ENCODE data around the gene THEM5. TPM values are rescaled to one million over a fixed set of nuclear protein-coding genes. Genes with fewer than 3 reads are reported as not detected.
A peak's percentile ranks its signal among the peaks of the same experiment; 100 is the strongest.

THEM5 gene
- total RNA-seq, 1 donor from 2014 or later = not detected

GRCh38 chr1:151846062-151846568, 7.4 kb downstream of the THEM5 start:
- H3K4me3 ChIP-seq (ENCODE audit: low read length in 3 of 3) = no peak overlapping the region
- no peak overlapping the region for H3K27ac ChIP-seq (ENCODE audit: low read depth, low read length)
- no peaks in the 10 kb centered on the region for H3K9me3 ChIP-seq (ENCODE audit: control insufficient read depth in 3 of 3, low read length in 3 of 3)
- peaks cover 10 to 28% (median 15%) of the 10 kb centered on the region in 3 donors for H3K27me3 ChIP-seq (ENCODE audit: control insufficient read depth in 3 of 3, insufficient read depth in 3 of 3, low read length in 3 of 3)
- no peak overlapping the region for H3K9ac ChIP-seq (ENCODE audit: low read depth in 1 of 3, low read length in 3 of 3)
- no peaks in the 10 kb centered on the region for H3K4me1 ChIP-seq (ENCODE audit: control insufficient read depth in 3 of 3, insufficient read depth in 3 of 3, low read length in 3 of 3)
- H3K36me3 ChIP-seq (ENCODE audit: control insufficient read depth in 3 of 3, insufficient read depth in 3 of 3, low read length in 3 of 3) = no peaks in the 10 kb centered on the region

- H3K36me3 ChIP-seq (ENCODE audit: control insufficient read depth in 3 of 3, insufficient read depth in 3 of 3, low read length in 3 of 3) = no peaks in the 10 kb centered on the region
- H3K9me3 ChIP-seq (ENCODE audit: control insufficient read depth in 3 of 3, low read length in 3 of 3) = no peaks in the 10 kb centered on the region
- H3K9ac ChIP-seq (ENCODE audit: low read depth in 1 of 3, low read length in 3 of 3) = no peak overlapping the region
- no peak overlapping the region for H3K27ac ChIP-seq (ENCODE audit: low read depth, low read length)
- H3K4me3 ChIP-seq (ENCODE audit: low read length in 3 of 3) = no peak overlapping the region
- H3K27me3 ChIP-seq (ENCODE audit: control insufficient read depth in 3 of 3, insufficient read depth in 3 of 3, low read length in 3 of 3) = peaks cover 18 to 35% (median 27%) of the 10 kb centered on the region in 3 donors
- peaks cover 0 to 10% (median 6%) of the 10 kb centered on the region in 3 donors for H3K4me1 ChIP-seq (ENCODE audit: control insufficient read depth in 3 of 3, insufficient read depth in 3 of 3, low read length in 3 of 3)
Observed at GRCh38 chr1:151843398-151843797, 10.1 kb downstream of the THEM5 start.

DNA sequence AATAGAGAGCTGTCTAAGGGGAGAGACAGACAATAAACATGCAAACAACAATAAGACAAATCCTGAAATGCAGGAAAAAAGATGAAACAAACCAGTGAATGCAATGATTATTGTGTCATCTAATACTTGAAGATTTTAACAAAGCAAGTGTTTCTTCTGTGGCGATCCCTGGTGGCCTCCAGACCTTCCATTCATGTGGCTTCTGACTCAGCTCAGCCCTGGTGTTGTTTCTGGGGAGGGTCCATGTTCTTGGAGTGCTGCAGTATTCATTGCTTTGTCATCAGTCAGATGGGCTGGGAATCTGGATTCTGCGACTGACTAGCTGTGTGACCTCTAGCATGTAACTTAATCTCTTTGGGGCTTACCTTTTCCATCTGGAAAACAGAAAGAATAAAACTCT, 12.4 kb downstream of the THEM5 start:
- no peak overlapping the region for H3K9ac ChIP-seq (ENCODE audit: low read depth in 1 of 3, low read length in 3 of 3)

GRCh38 chr1:151840421-151840820, 13.1 kb downstream of the THEM5 start:
- no peaks in the 10 kb centered on the region for H3K9me3 ChIP-seq (ENCODE audit: control insufficient read depth in 3 of 3, low read length in 3 of 3)
- peaks cover 19 to 45% (median 34%) of the 10 kb centered on the region in 3 donors for H3K27me3 ChIP-seq (ENCODE audit: control insufficient read depth in 3 of 3, insufficient read depth in 3 of 3, low read length in 3 of 3)
- peaks cover 8 to 20% (median 14%) of the 10 kb centered on the region in 3 donors for H3K4me1 ChIP-seq (ENCODE audit: control insufficient read depth in 3 of 3, insufficient read depth in 3 of 3, low read length in 3 of 3)
- H3K36me3 ChIP-seq (ENCODE audit: control insufficient read depth in 3 of 3, insufficient read depth in 3 of 3, low read length in 3 of 3) = no peaks in the 10 kb centered on the region
- H3K27ac ChIP-seq (ENCODE audit: low read depth, low read length) = no peak overlapping the region
- no peak overlapping the region for H3K9ac ChIP-seq (ENCODE audit: low read depth in 1 of 3, low read length in 3 of 3)
- H3K4me3 ChIP-seq (ENCODE audit: low read length in 3 of 3) = no peak overlapping the region

More for the DNA sequence above, 12.4 kb downstream of the THEM5 start:
- H3K36me3 ChIP-seq (ENCODE audit: control insufficient read depth in 3 of 3, insufficient read depth in 3 of 3, low read length in 3 of 3) = no peaks in the 10 kb centered on the region
- no peak overlapping the region for H3K4me3 ChIP-seq (ENCODE audit: low read length in 3 of 3)
- no peaks in the 10 kb centered on the region for H3K9me3 ChIP-seq (ENCODE audit: control insufficient read depth in 3 of 3, low read length in 3 of 3)
- H3K27ac ChIP-seq (ENCODE audit: low read depth, low read length) = no peak overlapping the region
- peaks cover 19 to 45% (median 34%) of the 10 kb centered on the region in 3 donors for H3K27me3 ChIP-seq (ENCODE audit: control insufficient read depth in 3 of 3, insufficient read depth in 3 of 3, low read length in 3 of 3)
- H3K4me1 ChIP-seq (ENCODE audit: control insufficient read depth in 3 of 3, insufficient read depth in 3 of 3, low read length in 3 of 3) = peaks cover 8 to 19% (median 14%) of the 10 kb centered on the region in 3 donors

DNA sequence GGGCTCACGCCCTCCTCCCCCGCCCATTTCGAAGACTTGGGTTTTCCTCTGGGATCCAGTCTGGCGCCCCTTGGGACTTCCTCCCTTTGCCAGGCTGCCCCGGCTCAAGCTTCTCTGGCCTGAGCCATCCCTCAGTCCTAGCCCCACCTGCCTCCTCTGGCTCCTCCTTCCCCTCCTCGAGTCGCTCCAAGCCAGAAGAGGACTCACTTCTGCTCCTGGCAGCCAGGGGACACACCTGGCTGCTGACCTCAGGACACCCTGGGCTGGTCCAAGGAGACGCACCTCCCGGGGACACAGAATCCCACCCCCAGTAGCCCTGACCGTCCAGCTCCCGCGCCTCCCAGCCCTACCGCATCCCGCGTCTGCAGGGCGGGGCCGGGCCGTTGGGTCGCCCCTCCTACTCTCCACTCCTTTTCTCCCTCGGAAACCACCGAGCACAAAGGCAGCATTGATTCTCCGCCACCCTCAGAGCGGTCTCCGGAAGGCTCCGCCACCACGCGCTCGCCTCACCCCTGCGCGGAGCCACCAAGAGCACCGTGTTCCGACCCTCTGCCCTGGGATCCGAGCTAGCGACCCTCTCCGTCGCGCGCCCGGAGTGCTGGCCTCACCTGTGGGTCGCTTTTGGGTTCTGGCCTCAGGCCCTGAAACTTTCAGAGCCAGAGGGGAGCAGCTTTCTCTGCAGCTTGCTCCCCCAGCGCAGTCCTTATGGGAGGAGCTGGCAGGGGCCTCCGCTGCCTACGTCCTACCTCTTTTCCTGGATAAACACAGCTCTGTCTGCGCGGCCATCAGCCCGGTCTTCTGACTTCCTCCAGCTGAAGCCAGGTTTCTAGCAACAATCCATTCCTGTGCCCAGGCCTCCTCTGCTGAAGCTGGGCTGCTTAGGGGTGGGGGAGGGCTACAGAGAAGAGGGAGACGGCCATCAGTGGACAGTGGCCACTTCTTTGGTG, 13.8 kb downstream of the THEM5 start, which contains the start of gene C2CD4D:
Gene C2CD4D, minus strand, starts transcription at position 364 of the 947 bp plus-strand sequence. CDS start 831 bp downstream, outside the sequence.
- no peaks in the 10 kb centered on the region for H3K9me3 ChIP-seq (ENCODE audit: control insufficient read depth in 3 of 3, low read length in 3 of 3)
- H3K36me3 ChIP-seq (ENCODE audit: control insufficient read depth in 3 of 3, insufficient read depth in 3 of 3, low read length in 3 of 3) = no peaks in the 10 kb centered on the region
- H3K4me1 ChIP-seq (ENCODE audit: control insufficient read depth in 3 of 3, insufficient read depth in 3 of 3, low read length in 3 of 3) = peaks cover 8 to 20% (median 14%) of the 10 kb centered on the region in 3 donors
- H3K9ac ChIP-seq (ENCODE audit: low read depth in 1 of 3, low read length in 3 of 3) = peak within 1 kb of the TSS in 1 of 3 donors; percentile 10
- H3K4me3 ChIP-seq (ENCODE audit: low read length in 3 of 3) = peak within 1 kb of the TSS; percentile 23 to 58 (median 49)
- H3K27me3 ChIP-seq (ENCODE audit: control insufficient read depth in 3 of 3, insufficient read depth in 3 of 3, low read length in 3 of 3) = peaks cover 19 to 44% (median 34%) of the 10 kb centered on the region in 3 donors
- H3K27ac ChIP-seq (ENCODE audit: low read depth, low read length) = no peak within 1 kb of the TSS

GRCh38 chr1:151839082-151839412, 14.5 kb downstream of the THEM5 start:
- Histone ChIP-seq H3K27me3 (ENCODE audit: control insufficient read depth in 3 of 3, insufficient read depth in 3 of 3, low read length in 3 of 3) (peaks cover 19 to 40% (median 34%) of the 10 kb centered on the region in 3 donors), H3K36me3 (ENCODE audit: control insufficient read depth in 3 of 3, insufficient read depth in 3 of 3, low read length in 3 of 3) (no peaks in the 10 kb centered on the region), H3K4me3 (ENCODE audit: low read length in 3 of 3) (peak overlapping the region in 2 of 3 donors; percentile 49 to 58), H3K27ac (ENCODE audit: low read depth, low read length) (no peak overlapping the region), H3K9ac (ENCODE audit: low read depth in 1 of 3, low read length in 3 of 3) (peak overlapping the region in 1 of 3 donors; percentile 10), H3K4me1 (ENCODE audit: control insufficient read depth in 3 of 3, insufficient read depth in 3 of 3, low read length in 3 of 3) (peaks cover 8 to 24% (median 14%) of the 10 kb centered on the region in 3 donors), H3K9me3 (ENCODE audit: control insufficient read depth in 3 of 3, low read length in 3 of 3) (no peaks in the 10 kb centered on the region)

DNA sequence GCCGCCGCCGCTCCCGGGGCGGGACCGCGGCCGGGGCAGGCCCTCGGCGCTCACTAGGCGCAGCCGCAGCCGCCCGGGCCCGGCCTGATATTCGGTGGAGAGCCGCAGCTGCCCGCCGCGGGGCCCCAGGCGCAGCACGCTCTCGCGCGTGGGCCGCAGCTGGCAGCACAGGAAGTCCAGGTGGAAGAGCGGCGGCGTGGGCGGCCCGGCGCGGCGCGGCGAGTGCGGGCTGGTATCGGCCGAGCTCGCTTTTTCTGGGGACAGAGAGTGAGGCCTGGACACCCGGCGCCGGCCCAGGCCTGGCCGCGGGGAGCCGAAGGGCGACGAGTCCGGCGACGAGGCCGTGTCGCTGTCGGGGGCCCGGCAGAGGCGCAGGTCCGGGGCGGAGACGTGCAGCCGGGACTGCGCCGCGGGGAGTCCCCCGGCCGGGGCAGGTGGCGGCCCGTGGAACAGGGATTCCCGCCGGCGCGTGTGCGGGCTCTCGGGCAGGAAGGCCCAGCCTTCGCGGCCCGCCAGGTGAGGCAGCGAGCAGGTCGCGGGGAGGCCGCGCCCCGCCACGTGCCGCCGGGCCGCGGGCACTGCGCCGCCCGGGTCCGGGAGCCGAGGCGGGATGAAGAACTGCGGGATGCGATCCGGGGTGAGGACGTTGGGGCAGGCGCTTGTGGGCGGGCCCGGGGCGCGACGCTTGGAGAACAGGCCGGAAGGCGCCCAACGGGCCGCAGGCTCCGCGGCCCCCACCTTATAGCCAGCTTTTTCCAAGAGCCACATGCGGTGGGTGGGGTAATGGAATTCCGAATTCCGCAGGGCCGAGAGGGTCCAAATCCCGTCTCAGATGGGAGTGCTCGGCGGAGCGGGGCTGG, 15.1 kb downstream of the THEM5 start:
- peaks cover 19 to 40% (median 34%) of the 10 kb centered on the region in 3 donors for H3K27me3 ChIP-seq (ENCODE audit: control insufficient read depth in 3 of 3, insufficient read depth in 3 of 3, low read length in 3 of 3)
- H3K4me3 ChIP-seq (ENCODE audit: low read length in 3 of 3) = peak overlapping the region in 2 of 3 donors; percentile 49 to 58
- no peaks in the 10 kb centered on the region for H3K36me3 ChIP-seq (ENCODE audit: control insufficient read depth in 3 of 3, insufficient read depth in 3 of 3, low read length in 3 of 3)
- H3K4me1 ChIP-seq (ENCODE audit: control insufficient read depth in 3 of 3, insufficient read depth in 3 of 3, low read length in 3 of 3) = peaks cover 9 to 30% (median 19%) of the 10 kb centered on the region in 3 donors
- H3K9ac ChIP-seq (ENCODE audit: low read depth in 1 of 3, low read length in 3 of 3) = peak overlapping the region in 1 of 3 donors; percentile 60
- H3K9me3 ChIP-seq (ENCODE audit: control insufficient read depth in 3 of 3, low read length in 3 of 3) = no peaks in the 10 kb centered on the region
- H3K27ac ChIP-seq (ENCODE audit: low read depth, low read length) = no peak overlapping the region

- Histone ChIP-seq H3K9ac (ENCODE audit: low read depth in 1 of 3, low read length in 3 of 3) (peak overlapping the region in 1 of 3 donors; percentile 60), H3K4me1 (ENCODE audit: control insufficient read depth in 3 of 3, insufficient read depth in 3 of 3, low read length in 3 of 3) (peaks cover 15 to 35% (median 24%) of the 10 kb centered on the region in 3 donors), H3K27me3 (ENCODE audit: control insufficient read depth in 3 of 3, insufficient read depth in 3 of 3, low read length in 3 of 3) (peaks cover 19 to 40% (median 34%) of the 10 kb centered on the region in 3 donors), H3K27ac (ENCODE audit: low read depth, low read length) (no peak overlapping the region), H3K4me3 (ENCODE audit: low read length in 3 of 3) (peak overlapping the region in 2 of 3 donors; percentile 49 to 58), H3K9me3 (ENCODE audit: control insufficient read depth in 3 of 3, low read length in 3 of 3) (no peaks in the 10 kb centered on the region), H3K36me3 (ENCODE audit: control insufficient read depth in 3 of 3, insufficient read depth in 3 of 3, low read length in 3 of 3) (no peaks in the 10 kb centered on the region)
Observed at GRCh38 chr1:151837884-151838221, 15.7 kb downstream of the THEM5 start.

- Histone ChIP-seq H3K27ac (ENCODE audit: low read depth, low read length) (no peak overlapping the region), H3K27me3 (ENCODE audit: control insufficient read depth in 3 of 3, insufficient read depth in 3 of 3, low read length in 3 of 3) (peaks cover 19 to 40% (median 34%) of the 10 kb centered on the region in 3 donors), H3K36me3 (ENCODE audit: control insufficient read depth in 3 of 3, insufficient read depth in 3 of 3, low read length in 3 of 3) (no peaks in the 10 kb centered on the region)
Observed at GRCh38 chr1:151837197-151837596, 16.3 kb downstream of the THEM5 start.

More at GRCh38 chr1:151837197-151837596, 16.3 kb downstream of the THEM5 start:
- no peaks in the 10 kb centered on the region for H3K9me3 ChIP-seq (ENCODE audit: control insufficient read depth in 3 of 3, low read length in 3 of 3)
- H3K4me3 ChIP-seq (ENCODE audit: low read length in 3 of 3) = no peak overlapping the region
- H3K9ac ChIP-seq (ENCODE audit: low read depth in 1 of 3, low read length in 3 of 3) = no peak overlapping the region
- H3K4me1 ChIP-seq (ENCODE audit: control insufficient read depth in 3 of 3, insufficient read depth in 3 of 3, low read length in 3 of 3) = peaks cover 20 to 42% (median 29%) of the 10 kb centered on the region in 3 donors
